HL-60 (cell line): Measurements from ENCODE around the gene INSC.

Source experiments
- DNase-seq, 2 experiments: peaks; one replicate each; pipeline ENCODE4 v3.0.0-alpha.2; 2010 to 2020; ENCODE audit warnings: low read depth in 1 of 2, low spot score in 1 of 2
- H3K27ac ChIP-seq: fragments of 250-450 bp; sonication (Bioruptor Pico); replicated peaks from 2 replicates; pipeline ENCODE4 v1.5.1; 2020; ENCODE audit warnings: mild to moderate bottlenecking, moderate library complexity
- H3K27me3 ChIP-seq: fragments of 250-450 bp; sonication (Bioruptor Pico); 2 replicates; pipeline ENCODE4 v1.5.1; 2021; ENCODE audit warnings: mild to moderate bottlenecking, moderate library complexity; ENCODE audit not compliant: insufficient read depth, poor library complexity, severe bottlenecking
- H3K4me3 ChIP-seq: replicated peaks from 2 replicates; pipeline ENCODE4 v1.5.1; 2011; ENCODE audit warnings: mild to moderate bottlenecking, control low read depth, low read length; ENCODE audit not compliant: insufficient read depth
- CTCF ChIP-seq: IDR thresholded peaks from one replicate; pipeline ENCODE4 v1.5.1; 2011; ENCODE audit warnings: low read length, control low read depth, inconsistent platforms; ENCODE audit not compliant: insufficient read depth
- GABPA ChIP-seq: IDR thresholded peaks from 2 replicates; pipeline ENCODE4 v1.6.1; 2012; ENCODE audit warnings: low read depth
- POLR2AphosphoS5 ChIP-seq: IDR thresholded peaks from 2 replicates; pipeline ENCODE4 v1.6.1; 2012; ENCODE audit warnings: low read depth
- REST ChIP-seq: IDR thresholded peaks from 2 replicates; pipeline ENCODE4 v1.6.1; 2012; ENCODE audit warnings: low read depth; ENCODE audit not compliant: insufficient replicate concordance
- SPI1 ChIP-seq: IDR thresholded peaks from 2 replicates; pipeline ENCODE4 v1.6.1; 2012; ENCODE audit warnings: low read depth, mild to moderate bottlenecking, borderline replicate concordance

The INSC gene

GRCh38 chr11:15177491-15177890 is 62.8 kb downstream of the INSC start:
- Histone ChIP-seq H3K27me3 (peaks cover 5% of the 10 kb centered on the region), H3K27ac (no peak overlapping the region), H3K4me3 (no peak overlapping the region)
- no peak for TF ChIP-seq GABPA
- TF ChIP-seq POLR2AphosphoS5 = no peak
- no peak for TF ChIP-seq CTCF
- no peak for TF ChIP-seq REST
- TF ChIP-seq SPI1 = no peak
- no peak for DNase-seq

- TF ChIP-seq REST = no peak
- no peak for TF ChIP-seq GABPA
- no peak for TF ChIP-seq POLR2AphosphoS5
- no peak overlapping the region for H3K4me3 ChIP-seq
- no peak for DNase-seq
- H3K27ac ChIP-seq = no peak overlapping the region
- H3K27me3 ChIP-seq = peaks cover 2% of the 10 kb centered on the region
Measured at GRCh38 chr11:15178214-15178613, 63.5 kb downstream of the INSC start.

GRCh38 chr11:15179167-15179566 is 64.4 kb downstream of the INSC start:
- no peak overlapping the region for H3K27ac ChIP-seq
- DNase-seq = no peak
- no peak overlapping the region for H3K4me3 ChIP-seq
- peaks cover 2% of the 10 kb centered on the region for H3K27me3 ChIP-seq
- TF ChIP-seq POLR2AphosphoS5 = no peak
- TF ChIP-seq GABPA = no peak
- no peak for TF ChIP-seq SPI1
- no peak for TF ChIP-seq REST
- no peak for TF ChIP-seq CTCF
